GM12878 (cell line): ENCODE measurements around the gene C16orf87. TPM values are rescaled to one million over a fixed set of nuclear protein-coding genes. Genes with fewer than 3 reads are reported as not detected.
"Not testable (repeated sequence)": the region's sequence is repeated elsewhere in the genome, so short reads cannot be mapped to it uniquely, and the experiment has no call there.

ENCODE experiments used
- ATAC-seq: fragments of 200-7000 bp; cut with Tn5 transposase; 3 replicates; pipeline ENCODE4 v1.9.1; 2020; ENCODE audit warnings: mild to moderate bottlenecking, moderate library complexity
- BruUV-seq: library from RNA; stranded (reverse); fragments of 400-500 nt; replicated peaks from 2 replicates; lab custom pipeline; 2021; lab: Mats Ljungman, UMichigan
- CTCF ChIA-PET: fragments of 300-600 bp; sonication (Branson Sonifier 250); formaldehyde crosslinking; extraction: SDS; loops from one replicate; lab custom pipeline; 2021; ENCODE audit warnings: inconsistent platforms; lab: Yijun Ruan, JAX
- POLR2A ChIA-PET: fragments of 350-600 bp; formaldehyde crosslinking; extraction: SDS; loops from one replicate; lab custom pipeline; 2021; ENCODE audit warnings: inconsistent platforms; lab: Charles Lee
- RAD21 ChIA-PET: fragments of 300-600 bp; sonication (Branson Sonifier 250); formaldehyde crosslinking; loops from one replicate; lab custom pipeline; 2023; ENCODE audit warnings: antibody characterized with exemption; ENCODE audit not compliant: unreplicated experiment; lab: Charles Lee
- SMC1A ChIA-PET: fragments of 300-600 bp; sonication (Branson Sonifier 250); formaldehyde crosslinking; loops from one replicate; lab custom pipeline; 2023; ENCODE audit not compliant: unreplicated experiment, uncharacterized antibody; lab: Charles Lee
- DNase-seq: peaks from one replicate; pipeline ENCODE4 v3.0.0-alpha.2; 2011; ENCODE audit warnings: low read depth, low spot score
- FAIRE-seq: peaks from 3 replicates; lab custom pipeline; 2011; peaks lifted over from hg19 to GRCh38; lab: Jason Lieb, UNC
- H2AFZ ChIP-seq: 2 replicates; pipeline ENCODE4 v1.6.0; 2011; ENCODE audit warnings: low read depth, low read length, control low read depth; ENCODE audit not compliant: control insufficient read depth
- H3K27ac ChIP-seq: 2 replicates; pipeline ENCODE4 v1.5.1; 2011; ENCODE audit warnings: control low read depth; ENCODE audit not compliant: control insufficient read depth, insufficient read depth
- H3K27me3 ChIP-seq, 2 experiments: replicated peaks in 1 of 2; 2 replicates each; pipeline versions ENCODE4 v1.6.0 to v1.6.1; 2011; ENCODE audit warnings: low read length in 1 of 2; ENCODE audit not compliant: control insufficient read depth in 2 of 2, insufficient read depth in 2 of 2
- H3K36me3 ChIP-seq, 2 experiments: 2 replicates each; pipeline ENCODE4 v1.5.1; 2011; ENCODE audit warnings: low read length in 1 of 2; ENCODE audit not compliant: control insufficient read depth in 2 of 2, insufficient read depth in 2 of 2
- H3K4me1 ChIP-seq: 2 replicates; pipeline ENCODE4 v1.6.1; 2011; ENCODE audit warnings: mild to moderate bottlenecking, low read length, moderate library complexity, mixed read lengths; ENCODE audit not compliant: control insufficient read depth, insufficient read depth
- H3K4me2 ChIP-seq: 2 replicates; pipeline ENCODE4 v1.6.0; 2011; ENCODE audit warnings: control low read depth; ENCODE audit not compliant: control insufficient read depth, insufficient read depth
- H3K4me3 ChIP-seq: fragments of 200-600 bp; sonication (generic); 2 replicates; pipeline ENCODE4 v1.5.1; 2016
- H3K79me2 ChIP-seq: 2 replicates; pipeline ENCODE4 v1.6.0; 2011; ENCODE audit warnings: low read length; ENCODE audit not compliant: control insufficient read depth, insufficient read depth
- H3K9ac ChIP-seq: 2 replicates; pipeline ENCODE4 v1.8.0; 2011; ENCODE audit warnings: low read length, control low read depth, mixed read lengths; ENCODE audit not compliant: control insufficient read depth, insufficient read depth
- H3K9me3 ChIP-seq: replicated peaks from 3 replicates; pipeline ENCODE4 v1.5.1; 2011; ENCODE audit warnings: mild to moderate bottlenecking, low read length; ENCODE audit not compliant: control insufficient read depth, insufficient read depth
- H4K20me1 ChIP-seq: 2 replicates; pipeline ENCODE4 v1.6.0; 2011; ENCODE audit not compliant: control insufficient read depth, insufficient read depth
- ATF7 ChIP-seq: fragments of 450-650 bp; IDR thresholded peaks from 2 replicates; pipeline ENCODE4 v1.6.1; 2016; ENCODE audit warnings: low read depth, mild to moderate bottlenecking
- BACH1 ChIP-seq: fragments of 450-650 bp; IDR thresholded peaks from 2 replicates; pipeline ENCODE4 v1.6.1; 2017; ENCODE audit warnings: mild to moderate bottlenecking, borderline replicate concordance
- CBX5 ChIP-seq: sonication (generic); IDR thresholded peaks from 2 replicates; pipeline ENCODE4 v1.6.1; 2016; ENCODE audit warnings: low read depth, moderate library complexity, mild to moderate bottlenecking, inconsistent platforms
- EED ChIP-seq: sonication (generic); IDR thresholded peaks from 2 replicates; pipeline ENCODE4 v1.6.1; 2016; ENCODE audit warnings: antibody characterized with exemption, low read depth
- ETV6 ChIP-seq, 2 experiments: fragments of 450-650 bp in 1 of 2; IDR thresholded peaks in 1 of 2; conservative IDR thresholded peaks in 1 of 2; 2 replicates each; pipeline ENCODE4 v1.6.1; 2014; ENCODE audit warnings: antibody characterized with exemption in 1 of 2, borderline replicate concordance in 1 of 2, low read depth in 1 of 2, mild to moderate bottlenecking in 1 of 2, moderate library complexity in 1 of 2
- FOXM1 ChIP-seq: IDR thresholded peaks from 2 replicates; pipeline ENCODE4 v1.6.1; 2012; ENCODE audit warnings: low read depth, mild to moderate bottlenecking, inconsistent platforms, low read length, moderate library complexity
- GABPA ChIP-seq: IDR thresholded peaks from 2 replicates; pipeline ENCODE4 v1.6.1; 2014; ENCODE audit warnings: antibody characterized with exemption, low read depth, mild to moderate bottlenecking, inconsistent platforms
- IRF4 ChIP-seq: IDR thresholded peaks from 2 replicates; pipeline ENCODE4 v1.6.1; 2011; ENCODE audit warnings: low read depth, low read length
- LARP7 ChIP-seq: fragments of 450-650 bp; IDR thresholded peaks from 2 replicates; pipeline ENCODE4 v1.6.1; 2017; ENCODE audit warnings: mild to moderate bottlenecking
- MEF2A ChIP-seq: IDR thresholded peaks from 2 replicates; pipeline ENCODE4 v1.6.1; 2011; ENCODE audit warnings: low read depth, mild to moderate bottlenecking, low read length, moderate library complexity; ENCODE audit not compliant: insufficient read depth
- MTA2 ChIP-seq: fragments of 450-650 bp; IDR thresholded peaks from 2 replicates; pipeline ENCODE4 v1.6.1; 2016; ENCODE audit warnings: low read depth, mild to moderate bottlenecking, moderate library complexity
- RFX5 ChIP-seq: IDR thresholded peaks from 2 replicates; pipeline ENCODE4 v1.6.1; 2011; ENCODE audit warnings: low read depth, low read length, improper control_type of control experiment
- SREBF2 ChIP-seq: IDR thresholded peaks from 2 replicates; pipeline ENCODE4 v1.6.1; 2012; ENCODE audit warnings: mild to moderate bottlenecking, low read length
- TBL1XR1 ChIP-seq: IDR thresholded peaks from 2 replicates; pipeline ENCODE4 v1.6.1; 2012; ENCODE audit warnings: low read depth, low read length, improper control_type of control experiment
- ZBED1 ChIP-seq: IDR thresholded peaks from 2 replicates; pipeline ENCODE4 v1.6.1; 2016; ENCODE audit warnings: borderline replicate concordance
- WGBS: methylation state at CpG from one replicate; pipeline ENCODE4 v1.1.6; 2016; ENCODE audit warnings: low lambda C conversion rate; ENCODE audit not compliant: insufficient replicate concordance, insufficient coverage; ENCODE audit errors: missing lambda C conversion rate; 5-methylcytosine and 5-hydroxymethylcytosine counted together
- in situ Hi-C: fragments of 300-500 bp; cut with MboI; formaldehyde crosslinking; loops from 9 replicates; pipeline ENCODE4 v1.14.3; 2018; ENCODE audit warnings: mixed read lengths
- intact Hi-C: fragments of 100-400 bp; cut with micrococcal nuclease; formaldehyde crosslinking; loops from one replicate; pipeline ENCODE4 v1.14.2; 2022; ENCODE audit not compliant: unreplicated experiment
- polyA plus RNA-seq, 11 experiments: library from polyadenylated mRNA; depleted of rRNA in 4 of 11; unstranded in 6 of 11; stranded (reverse) in 5 of 11; fragments of >200 nt; fragmentation: Nextera tagmentation in 4 of 11; fragmentation: Illumina TruSeq in 1 of 11; extraction: Ambion mirVana in 4 of 11; extraction: Trizol in 1 of 11; gene quantifications; 1 replicate in 1 of 11; 2 replicates in 10 of 11; pipeline versions ENCODE4 v1.2.1 to v1.2.3, GENCODE V29; 2011 to 2016; ENCODE audit warnings: inconsistent platforms in 2 of 11, missing spikeins in 2 of 11, low read depth in 1 of 11
- total RNA-seq, 4 experiments: library from RNA; depleted of rRNA in 3 of 4; stranded (reverse); fragments of >200 nt in 3 of 4; fragmentation: Illumina TruSeq in 1 of 4; extraction: Trizol in 1 of 4; gene quantifications; 2 replicates each; pipeline versions ENCODE4 v1.2.1 to v1.2.3, GENCODE V29; 2013 to 2021
- TF ChIP-seq, protein P1 (sequence below): IDR thresholded peaks from 2 replicates; pipeline ENCODE4 v1.6.1; 2012; ENCODE audit warnings: low read length, inconsistent platforms

C16orf87 gene
- total and polyA plus RNA-seq, 10 of the 15 experiments (the other 5 are each of a cell fraction or from before 2014, with no cell fraction given): 18.4 to 72.6 (median 31.0) TPM

- in situ Hi-C loops, H3K79me2 ChIP-seq, H2AFZ ChIP-seq, DNase-seq, H4K20me1 ChIP-seq, H3K9me3 ChIP-seq, H3K4me3 ChIP-seq, FAIRE-seq, BruUV-seq, H3K27me3 ChIP-seq, ATAC-seq, H3K36me3 ChIP-seq, intact Hi-C loops: not testable (repeated sequence)
- H3K4me1 ChIP-seq: peaks cover 49% of the 10 kb centered on the region
- ChIA-PET CTCF (interaction anchor here (0.5 to 8.9 kb wide), 8 partner anchors 8 to 581 kb away, joined by 3 to 79 read pairs (median 3); no protein-coding TSS in a partner anchor), POLR2A (interaction anchor here (1.2 kb wide), 1 partner anchor 10 kb away, joined by 3 read pairs; no protein-coding TSS in a partner anchor), RAD21 (interaction anchor here (0.6 to 1.5 kb wide), 5 partner anchors 10 to 102 kb away, joined by 3 to 5 read pairs (median 3); partner anchors contain the start of gene ORC6), SMC1A (interaction anchor here (1.0 to 1.6 kb wide), 3 partner anchors 9 to 44 kb away, joined by 3 to 12 read pairs (median 4); no protein-coding TSS in a partner anchor)
- peak overlapping the region; percentile 44 for H3K4me2 ChIP-seq
- 100% methylated on average over 2 of the region's 2 CpGs for WGBS
- peak overlapping the region; percentile 9; the same call in 1 of the 2 replicates for H3K27ac ChIP-seq
- 0 out of 2 replicates have a peak overlapping the region, but pooled peaks have one; percentile 4 for H3K9ac ChIP-seq
Measured at GRCh38 chr16:46784569-46784968, 46.4 kb downstream of the C16orf87 start.

DNA sequence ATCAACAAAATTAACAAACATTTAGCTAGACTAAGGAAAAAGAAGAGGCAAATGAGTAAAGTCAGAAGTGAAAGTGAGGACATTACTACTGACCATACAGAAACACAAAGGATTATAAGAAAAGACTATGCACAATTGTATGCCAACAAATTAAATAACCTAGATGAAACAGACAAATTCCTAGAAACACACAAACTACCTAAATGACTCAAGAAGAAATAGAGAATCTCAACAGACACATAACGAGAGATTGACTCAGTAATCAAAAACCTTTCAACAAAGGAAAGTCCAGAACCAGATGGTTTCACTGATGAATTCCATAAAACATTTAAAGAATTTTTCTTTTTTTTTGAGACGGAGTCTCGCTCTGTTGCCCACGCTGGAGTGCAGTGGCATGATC is 47.2 kb downstream of the C16orf87 start:
- intact Hi-C loops (no loop called here), in situ Hi-C loops (no loop called here)
- BruUV-seq: no TSS peak
- Histone ChIP-seq H3K4me3 (no peak overlapping the region), H3K27ac (0 out of 2 replicates have a peak overlapping the region, but pooled peaks have one; percentile 9), H3K4me2 (peak overlapping the region; percentile 43; the same call in 1 of the 2 replicates), H3K9ac (no peak overlapping the region), H3K27me3 (no peaks in the 10 kb centered on the region), H3K4me1 (peaks cover 46% of the 10 kb centered on the region), H3K9me3 (peaks cover 11% of the 10 kb centered on the region; the same call in 2 of the 3 replicates), H2AFZ (no peak overlapping the region), H3K79me2 (peaks cover 2% of the 10 kb centered on the region; the same call in 1 of the 2 replicates), H3K36me3 (no peaks in the 10 kb centered on the region), H4K20me1 (no peaks in the 10 kb centered on the region)
- POLR2A ChIA-PET: no interaction called here
- RAD21 ChIA-PET: interaction anchor here (1.2 kb wide), 1 partner anchor 94 kb away, joined by 3 read pairs; the partner anchor contains the start of gene ORC6
- WGBS: 87% methylated on average over 4 of the region's 4 CpGs
- DNase-seq (no peak), FAIRE-seq (no peak), ATAC-seq (peak; percentile 39)
- SMC1A ChIA-PET: no interaction called here
- CTCF ChIA-PET: interaction anchor here (1.5 kb wide), 1 partner anchor 12 kb away, joined by 3 read pairs; no protein-coding TSS in a partner anchor
- TF ChIP-seq TBL1XR1: no peak
- peak in 1 of 2 experiments; percentile 29; a peak in 1 of 4 replicates for TF ChIP-seq ETV6 (conservative IDR thresholded peaks at IDR 0.05 in 1 of 2, IDR thresholded peaks at IDR 0.05 in 1 of 2; ENCODE audit: borderline replicate concordance in 1 of 2, low read depth in 1 of 2)
- no peak for TF ChIP-seq LARP7
- no peak for TF ChIP-seq MTA2
- peak; percentile 74 for TF ChIP-seq MEF2A
- no peak for TF ChIP-seq BACH1
- peak; percentile 59; the same call in 1 of the 2 replicates for TF ChIP-seq IRF4
- peak; percentile 19; the same call in 1 of the 2 replicates for TF ChIP-seq ATF7
- no peak for TF ChIP-seq RFX5
- TF ChIP-seq SREBF2: no peak
- TF ChIP-seq, protein P1, sequence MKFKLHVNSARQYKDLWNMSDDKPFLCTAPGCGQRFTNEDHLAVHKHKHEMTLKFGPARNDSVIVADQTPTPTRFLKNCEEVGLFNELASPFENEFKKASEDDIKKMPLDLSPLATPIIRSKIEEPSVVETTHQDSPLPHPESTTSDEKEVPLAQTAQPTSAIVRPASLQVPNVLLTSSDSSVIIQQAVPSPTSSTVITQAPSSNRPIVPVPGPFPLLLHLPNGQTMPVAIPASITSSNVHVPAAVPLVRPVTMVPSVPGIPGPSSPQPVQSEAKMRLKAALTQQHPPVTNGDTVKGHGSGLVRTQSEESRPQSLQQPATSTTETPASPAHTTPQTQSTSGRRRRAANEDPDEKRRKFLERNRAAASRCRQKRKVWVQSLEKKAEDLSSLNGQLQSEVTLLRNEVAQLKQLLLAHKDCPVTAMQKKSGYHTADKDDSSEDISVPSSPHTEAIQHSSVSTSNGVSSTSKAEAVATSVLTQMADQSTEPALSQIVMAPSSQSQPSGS: peak; percentile 70
- no peak for TF ChIP-seq CBX5
- TF ChIP-seq FOXM1: peak; percentile 78; the same call in 1 of the 2 replicates
- 0 out of 2 replicates have a peak, but pooled peaks have one; percentile 53 for TF ChIP-seq ZBED1
- peak; percentile 60; the same call in 1 of the 2 replicates for TF ChIP-seq EED
- TF ChIP-seq GABPA: 0 out of 2 replicates have a peak, but pooled peaks have one; percentile 54
